G401 (cell line): ENCODE data around the gene MTMR6. TPM values are rescaled to one million over a fixed set of nuclear protein-coding genes. Genes with fewer than 3 reads are reported as not detected.

Experiments used
- DNase-seq: peaks from one replicate; pipeline ENCODE4 v3.0.0-alpha.2; 2015; ENCODE audit warnings: low spot score
- in situ Hi-C: cut with HindIII; loops from 2 replicates; pipeline ENCODE4 v1.10.0; 2016; ENCODE audit warnings: low sequenced_read_pairs, mixed read lengths
- total RNA-seq: library from RNA; depleted of rRNA; stranded (reverse); fragments of >200 nt; shearing (Covaris generic); gene quantifications from 2 replicates; pipeline ENCODE4 v1.2.3, GENCODE V29; 2014

The MTMR6 gene
- total RNA-seq, 1 experiment from 2014 or later, result 15.0 TPM

DNA sequence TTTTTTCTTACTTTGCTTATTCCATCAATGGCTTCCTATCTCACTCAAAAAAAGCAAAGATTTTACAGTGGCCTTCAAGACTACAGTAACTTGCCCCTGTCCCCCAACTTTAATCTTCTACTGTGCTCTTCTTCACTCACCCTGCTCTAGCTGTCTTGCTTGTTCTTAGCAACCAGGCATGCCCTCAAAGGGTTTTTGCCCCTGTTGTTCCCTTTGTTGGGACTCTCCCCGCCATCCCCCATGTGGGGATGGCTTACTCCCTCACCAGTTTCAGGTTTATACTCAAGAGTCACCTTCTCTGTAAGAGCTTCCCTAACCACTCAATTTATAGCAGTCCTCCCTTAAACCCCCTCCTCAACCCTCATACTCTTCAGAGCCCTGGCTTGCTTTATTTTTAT, 5.4 kb downstream of the MTMR6 start:
- no peak for DNase-seq
- in situ Hi-C loops, result no loop called here

DNA sequence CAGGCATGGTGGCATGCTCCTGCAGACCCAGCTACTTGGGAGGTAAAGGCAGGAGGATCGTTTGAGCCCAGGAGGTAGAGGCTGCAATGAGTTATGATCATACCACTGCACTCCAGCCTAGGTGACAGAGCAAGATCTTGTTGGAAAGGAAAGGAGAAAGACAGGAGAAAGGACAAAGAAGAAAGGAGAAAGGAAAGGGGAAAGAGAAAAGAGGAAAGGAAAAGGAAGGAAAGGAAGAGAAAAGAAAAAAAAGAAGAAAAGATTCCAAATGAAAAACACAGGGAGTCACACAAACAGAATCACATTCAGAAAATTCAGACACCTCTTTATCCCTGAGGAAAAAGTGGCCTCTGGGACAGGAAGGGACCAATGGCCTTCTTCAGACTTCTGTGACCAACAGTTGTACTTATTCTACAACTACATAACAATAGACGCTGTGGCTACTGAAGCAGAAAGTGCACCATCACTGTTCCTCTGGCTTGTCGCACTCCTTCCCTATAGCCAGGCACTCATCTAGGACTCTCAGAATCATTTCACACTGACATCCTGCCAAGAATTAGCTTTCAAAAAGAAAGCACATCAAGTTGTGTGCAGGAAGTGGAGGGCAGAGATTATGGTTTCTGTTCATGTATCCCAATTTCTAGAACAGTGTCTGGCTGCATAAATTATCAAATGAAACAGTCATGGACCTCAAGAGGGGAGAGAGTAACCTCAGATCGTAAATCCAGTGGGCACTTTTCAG, 5.9 kb downstream of the MTMR6 start:
- DNase-seq, result no peak
- in situ Hi-C loops, result no loop called here

DNA sequence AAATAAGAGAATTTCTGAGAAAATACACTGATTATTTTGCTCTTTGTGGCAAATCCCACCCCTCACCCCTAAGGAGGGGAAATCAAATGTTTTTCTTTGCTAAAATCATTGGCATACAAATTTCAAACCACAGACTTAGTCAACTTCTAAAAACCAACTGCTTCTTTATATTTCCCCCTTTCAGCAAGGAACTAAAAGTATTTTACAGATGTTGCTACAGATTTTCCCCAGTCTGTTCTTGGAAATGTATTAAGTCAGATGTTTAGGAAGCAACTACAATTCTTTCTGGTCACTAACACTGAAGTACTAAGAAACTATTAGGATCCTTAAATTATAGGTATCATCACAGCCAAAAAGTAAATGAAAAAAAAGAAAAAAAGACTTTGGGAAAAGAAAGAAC, 6.9 kb downstream of the MTMR6 start:
- DNase-seq, result no peak
- in situ Hi-C loops, result no loop called here

DNA sequence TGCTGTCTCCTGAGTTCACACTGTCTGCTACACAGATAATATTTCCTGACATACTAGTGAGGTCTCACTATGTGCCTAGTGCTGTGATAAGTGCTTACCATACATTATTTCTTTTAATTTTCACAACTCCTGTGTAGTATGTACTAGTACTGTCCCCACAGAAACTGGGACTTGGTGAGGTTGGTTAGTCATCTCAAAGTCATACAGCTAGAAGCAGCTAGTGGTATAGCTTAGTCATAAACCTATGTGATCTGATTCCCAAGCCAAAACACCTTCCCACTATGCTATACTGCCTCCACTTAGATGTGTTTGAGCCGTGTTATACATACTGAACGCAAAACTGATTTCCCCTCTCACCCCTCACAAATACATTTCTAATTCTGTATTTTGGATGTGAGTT, 10.5 kb downstream of the MTMR6 start:
- in situ Hi-C loops, result no loop called here
- DNase-seq, result no peak

DNA sequence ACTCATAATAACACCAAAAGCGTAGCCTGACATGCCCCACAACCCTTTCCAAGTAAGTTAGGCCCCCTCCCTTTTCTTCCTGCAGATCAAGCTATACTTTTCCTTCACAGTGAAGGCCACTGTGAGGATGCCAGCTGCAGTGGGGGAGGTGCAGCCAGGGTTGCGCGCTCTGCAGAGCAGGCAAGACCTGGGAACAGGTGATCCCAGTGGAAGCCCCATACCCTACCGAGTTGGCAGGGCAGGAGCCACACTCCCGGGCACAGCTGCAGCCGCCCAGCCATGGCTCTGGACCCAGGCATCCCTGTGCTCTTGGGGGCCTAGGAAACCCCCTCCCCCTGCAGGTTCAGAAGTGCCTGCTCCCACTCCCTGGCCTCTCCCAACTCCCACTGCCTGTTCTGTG, 18.7 kb downstream of the MTMR6 start:
- in situ Hi-C loops, result no loop called here

DNA sequence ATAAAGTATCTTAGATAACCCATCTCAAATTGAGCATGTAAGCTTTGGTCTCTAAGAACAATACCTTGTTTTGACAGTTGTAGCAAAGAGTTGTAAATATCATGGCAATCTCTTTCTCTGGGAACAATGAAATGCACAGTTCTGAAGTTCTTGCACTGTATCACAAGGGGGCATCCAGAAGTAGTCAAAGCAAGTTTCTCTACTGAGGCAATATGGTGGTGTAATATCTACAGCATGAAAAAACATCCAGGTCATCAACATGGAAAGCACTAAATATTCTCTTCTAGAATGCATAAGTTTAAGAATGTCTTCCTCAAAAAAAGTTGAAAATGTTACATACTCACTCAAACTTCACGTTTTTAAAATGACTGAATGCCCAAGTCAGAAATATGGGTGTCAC, 19.6 kb downstream of the MTMR6 start:
- in situ Hi-C loops, result no loop called here
- DNase-seq, result no peak

More for the DNA sequence above, 18.7 kb downstream of the MTMR6 start:
- no peak for DNase-seq

DNA sequence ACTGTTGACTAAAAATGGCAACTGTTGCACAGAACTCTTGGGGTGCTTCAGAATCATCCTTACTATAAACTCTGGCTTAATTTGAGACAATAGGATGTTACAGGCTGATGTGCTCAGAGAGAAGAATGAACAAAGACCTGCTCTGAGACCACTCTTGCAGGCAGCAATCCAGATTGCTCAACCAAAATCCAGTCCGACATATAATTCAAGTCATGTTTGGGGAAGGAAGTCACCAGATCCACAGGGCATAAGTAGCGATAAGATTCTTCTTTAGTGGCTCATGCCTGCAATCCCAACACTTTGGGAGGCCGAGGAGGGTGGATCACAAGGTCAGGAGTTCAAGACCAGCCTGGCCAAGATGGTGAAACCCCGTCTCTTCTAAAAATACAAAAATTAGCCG, 20.6 kb downstream of the MTMR6 start:
- no peak for DNase-seq
- in situ Hi-C loops, result no loop called here

DNA sequence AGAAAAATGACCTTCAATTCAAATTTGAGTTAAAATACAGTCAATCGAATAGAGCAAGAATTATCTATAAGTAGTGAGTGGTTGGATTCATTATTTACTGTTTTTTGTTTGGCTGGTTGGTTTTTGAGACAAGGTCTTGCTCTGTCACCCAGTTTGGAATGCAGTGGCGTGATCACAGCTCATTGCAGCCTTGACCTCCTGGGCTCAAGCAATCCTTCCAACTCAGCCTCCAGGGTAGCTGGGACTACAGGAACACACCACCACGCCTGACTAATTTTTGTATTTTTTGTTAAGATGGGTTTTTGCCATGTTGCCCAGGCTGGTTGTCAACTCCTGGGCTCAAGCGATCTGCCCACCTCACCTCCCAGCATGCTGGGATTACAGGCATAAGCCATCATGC, 25.0 kb downstream of the MTMR6 start:
- in situ Hi-C loops, result no loop called here
- no peak for DNase-seq

DNA sequence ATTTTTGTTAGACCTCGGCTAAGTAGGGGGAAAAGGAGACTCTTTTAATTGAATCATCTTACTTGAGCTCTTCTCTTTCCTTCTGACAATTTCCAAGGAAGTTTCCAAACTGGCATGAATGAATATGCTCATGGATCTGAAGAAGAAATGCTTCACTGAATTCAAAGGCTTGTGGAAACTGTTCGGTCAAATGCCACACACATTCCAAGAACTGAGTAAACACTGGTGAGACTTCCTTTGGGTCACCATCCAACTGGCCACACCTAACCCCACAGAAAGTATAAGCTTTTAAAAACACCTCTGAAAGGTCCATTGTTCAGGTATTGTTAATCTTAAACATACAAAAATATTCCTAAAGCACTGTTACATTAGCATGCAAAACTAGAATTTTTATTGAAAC, 33.6 kb downstream of the MTMR6 start:
- in situ Hi-C loops, result no loop called here
- DNase-seq, result no peak

DNA sequence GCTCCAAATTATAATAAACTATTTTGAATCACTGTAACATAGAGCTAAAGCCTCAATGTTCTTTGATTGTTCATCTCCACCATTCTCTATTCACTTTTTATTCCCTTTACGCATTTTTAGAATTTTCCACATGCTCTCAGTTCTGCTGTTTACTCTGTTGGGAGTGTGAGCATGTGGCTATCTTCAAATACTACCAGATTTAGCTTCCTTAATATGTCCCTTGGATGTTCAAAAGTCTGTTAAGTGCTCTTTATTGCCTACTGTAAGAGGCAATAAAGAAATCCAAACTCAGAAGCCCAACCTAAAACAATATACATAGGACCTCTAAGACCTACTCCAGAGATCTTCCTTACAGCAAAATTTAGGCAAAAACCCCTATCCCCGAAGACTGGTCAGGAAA, 34.5 kb downstream of the MTMR6 start:
- DNase-seq, result no peak
- in situ Hi-C loops, result no loop called here

DNA sequence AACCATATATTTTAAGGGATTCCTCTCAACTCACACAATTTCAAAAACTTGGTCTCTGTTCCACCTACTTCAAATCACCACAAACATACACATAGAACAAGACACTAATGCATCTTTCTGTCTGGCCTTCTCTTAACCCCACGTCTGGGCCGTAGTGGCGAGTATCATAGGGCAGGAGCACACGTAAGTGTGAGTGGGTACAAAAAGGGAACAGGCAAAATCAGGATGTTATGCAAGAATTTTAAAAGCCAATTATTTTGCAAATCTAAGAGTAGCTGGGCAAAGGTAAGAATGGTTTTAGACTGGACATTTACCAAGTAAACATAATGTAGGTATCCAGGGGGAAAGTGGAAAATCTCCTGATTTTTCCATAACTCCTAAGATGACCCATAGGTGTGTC, 35.1 kb downstream of the MTMR6 start:
- in situ Hi-C loops, result no loop called here

DNA sequence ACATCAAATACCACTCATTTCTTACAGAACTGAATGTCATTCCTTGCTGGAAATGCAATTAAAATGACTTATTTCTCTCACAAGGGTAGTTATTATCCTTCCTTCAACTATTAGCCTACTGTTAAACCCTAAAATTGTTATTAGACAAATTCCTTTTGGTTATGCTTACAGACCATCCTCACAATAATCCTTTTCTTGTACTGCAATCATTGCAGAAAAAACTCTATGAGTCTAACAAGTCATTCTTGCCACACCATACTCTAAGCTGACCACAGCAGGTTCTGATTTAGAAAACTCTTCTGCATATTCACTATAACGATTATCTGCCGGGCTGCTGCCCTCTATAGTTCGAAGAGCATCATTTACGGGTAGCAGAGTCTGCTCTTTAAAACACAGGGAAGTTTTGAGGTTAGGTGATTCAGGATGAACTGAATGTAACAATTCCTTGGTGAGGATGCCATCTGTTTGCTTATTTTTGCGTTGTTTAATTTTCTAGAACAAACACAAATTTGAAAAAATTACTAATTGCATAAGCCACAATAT, 38.2 kb downstream of the MTMR6 start:
- in situ Hi-C loops, result no loop called here
- DNase-seq, result peak; percentile 86

More for the DNA sequence above, 35.1 kb downstream of the MTMR6 start:
- DNase-seq, result no peak

DNA sequence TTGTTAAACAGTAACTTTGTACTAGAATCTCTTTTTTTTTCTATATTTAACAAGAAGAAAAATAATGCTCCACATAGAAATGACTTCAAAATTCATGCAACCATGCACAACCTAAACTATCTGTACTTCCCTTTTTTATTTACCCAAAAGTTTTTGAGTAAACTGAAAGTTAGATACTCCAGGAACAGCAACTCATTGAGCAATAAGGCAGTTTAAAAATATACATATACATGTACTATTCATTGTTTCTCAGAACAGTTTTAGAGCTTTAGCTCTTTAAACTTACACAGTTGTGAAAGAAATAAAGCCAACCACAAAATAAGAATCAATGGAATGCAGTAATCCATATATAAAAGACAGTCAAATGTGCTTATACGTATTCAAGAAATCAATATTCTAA, 39.2 kb downstream of the MTMR6 start:
- no peak for DNase-seq

DNA sequence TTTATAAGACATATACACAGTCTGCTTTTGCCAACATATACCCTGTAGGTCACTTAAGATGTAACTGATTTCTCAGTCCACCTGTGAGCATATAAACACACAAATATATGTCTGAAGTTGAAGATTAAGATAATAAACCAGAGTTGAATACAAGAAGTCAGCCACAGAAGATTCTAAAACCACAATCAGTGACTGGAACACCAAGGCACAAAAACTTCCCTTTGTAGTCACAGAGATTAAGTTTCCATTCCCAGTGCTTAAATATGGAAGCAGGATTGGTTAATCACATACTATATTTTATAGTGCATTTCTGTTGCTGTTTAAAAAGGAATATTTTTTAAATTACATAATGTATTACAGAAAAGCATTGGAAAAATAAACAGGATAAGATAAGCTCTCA, 39.9 kb downstream of the MTMR6 start:
- no peak for DNase-seq
- in situ Hi-C loops, result no loop called here

More for the DNA sequence above, 39.2 kb downstream of the MTMR6 start:
- in situ Hi-C loops, result no loop called here

DNA sequence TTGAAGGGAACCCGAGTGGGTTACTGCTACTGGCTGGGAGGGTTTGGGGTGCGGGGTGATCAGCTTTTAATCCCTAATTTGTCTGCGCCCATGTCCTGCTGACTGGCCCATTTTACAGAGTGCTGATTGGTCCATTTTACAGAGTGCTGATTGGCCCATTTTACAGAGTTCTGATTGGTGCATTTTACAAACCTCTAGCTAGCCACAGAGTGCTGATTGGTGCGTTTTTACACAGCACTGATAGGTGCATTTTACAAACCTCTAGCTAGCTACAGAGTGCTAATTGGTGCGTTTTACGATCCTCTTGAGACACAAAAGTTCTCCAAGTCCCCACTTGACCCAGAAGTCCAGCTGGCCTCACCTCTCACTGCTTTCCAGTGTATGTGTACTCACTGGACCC, 43.2 kb downstream of the MTMR6 start:
- in situ Hi-C loops, result no loop called here
- DNase-seq, result no peak

DNA sequence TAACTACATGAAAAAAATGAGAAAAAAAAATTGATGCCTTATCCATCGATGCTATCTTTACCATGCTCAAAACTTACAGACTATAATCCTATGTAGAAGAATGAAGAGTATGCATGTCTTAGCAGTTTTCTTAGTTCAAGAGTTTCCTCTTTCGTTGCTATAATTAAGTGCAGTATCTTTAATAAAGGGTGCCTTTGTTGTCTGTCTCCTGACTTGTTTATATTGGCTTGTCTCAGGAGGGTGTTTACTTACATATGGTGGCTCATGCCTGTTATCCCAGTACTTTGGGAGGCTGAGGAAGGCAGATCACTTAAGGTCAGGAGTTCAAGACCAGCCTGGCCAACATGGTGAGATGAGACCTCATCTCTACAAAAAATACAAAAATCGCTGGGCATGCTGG, 44.3 kb downstream of the MTMR6 start:
- DNase-seq, result no peak
- in situ Hi-C loops, result no loop called here

DNA sequence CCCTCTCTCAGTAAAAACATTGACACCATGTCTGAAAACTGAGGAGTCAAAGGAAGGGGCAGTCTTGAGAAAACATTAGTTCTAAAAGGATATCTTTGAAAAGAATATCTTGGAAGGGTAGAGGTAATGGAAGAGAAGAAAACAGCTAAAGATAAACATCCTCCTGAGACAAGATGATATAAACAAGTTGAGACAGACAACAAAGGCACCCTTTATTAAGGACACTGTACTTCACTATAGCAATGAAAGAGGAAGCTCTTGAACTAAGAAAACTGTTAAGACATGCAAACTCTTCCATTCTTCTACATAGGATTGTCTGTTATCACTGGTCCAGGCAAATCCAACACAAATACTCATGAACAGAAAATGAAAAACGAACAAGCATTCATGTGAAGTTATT, 46.3 kb downstream of the MTMR6 start:
- in situ Hi-C loops, result no loop called here
- no peak for DNase-seq

DNA sequence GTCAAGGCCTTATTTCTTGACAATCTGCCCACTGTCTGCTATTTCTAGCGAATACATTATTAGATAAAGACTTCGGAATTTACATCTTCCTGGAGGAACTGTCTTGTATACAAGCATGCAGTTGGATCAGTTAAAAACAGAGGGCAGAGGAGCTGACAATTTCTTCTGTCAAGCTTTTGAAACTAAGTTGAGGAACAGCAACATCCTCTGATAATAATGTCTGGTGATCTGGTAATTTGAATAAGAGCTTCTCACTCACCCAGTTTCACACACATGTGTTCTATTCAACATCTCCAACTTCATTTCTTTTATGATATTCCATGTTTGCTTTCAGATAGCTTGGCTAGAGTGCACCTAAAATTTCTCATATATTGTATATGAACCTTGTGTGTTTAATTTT, 50.2 kb downstream of the MTMR6 start:
- in situ Hi-C loops, result no loop called here
- no peak for DNase-seq

DNA sequence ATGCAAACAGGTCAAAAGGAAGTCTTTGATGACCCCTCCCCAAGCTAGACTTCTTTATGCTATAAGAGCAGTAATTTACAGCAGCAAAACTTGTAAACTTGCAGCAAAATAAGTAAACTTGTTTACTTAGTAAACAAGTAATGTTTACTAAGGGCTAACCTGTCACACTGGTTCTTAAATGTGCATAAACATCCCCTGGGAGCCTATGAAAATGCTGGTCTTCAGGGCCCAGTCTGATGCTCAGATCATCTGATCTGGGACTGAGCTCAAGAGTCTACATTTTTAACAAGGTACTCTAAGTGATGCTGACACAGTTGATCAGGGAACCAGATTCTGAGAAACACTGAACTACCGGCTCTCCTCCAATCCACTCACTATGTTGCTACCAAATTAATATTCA, 53.4 kb downstream of the MTMR6 start:
- in situ Hi-C loops, result no loop called here

DNA sequence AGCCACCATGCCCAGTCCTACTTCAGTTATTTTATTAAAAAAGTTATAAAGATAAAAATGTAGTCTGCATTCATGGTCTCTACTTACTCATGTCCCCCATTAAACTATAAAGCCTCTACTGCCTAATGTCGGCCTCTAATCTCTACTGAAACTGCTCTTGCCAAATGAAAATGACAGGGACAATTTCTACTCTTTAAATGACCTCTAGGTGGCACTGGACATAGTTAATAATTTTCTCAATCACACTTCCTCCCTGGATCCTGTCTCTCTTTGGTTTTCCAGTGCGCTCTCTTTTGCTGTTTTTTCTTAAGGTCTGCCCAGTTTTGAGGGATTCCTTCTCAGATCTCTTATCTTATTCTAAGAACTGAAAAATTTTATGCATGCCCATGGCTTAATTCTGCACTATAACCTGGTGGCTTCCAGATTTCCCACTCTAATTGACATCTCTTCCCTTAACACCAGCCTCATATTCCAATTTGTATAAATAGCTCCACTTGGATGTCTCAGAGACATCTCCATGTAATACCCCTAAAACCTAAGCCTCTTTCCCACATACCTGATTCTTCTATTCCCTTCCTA, 54.3 kb downstream of the MTMR6 start:
- in situ Hi-C loops, result no loop called here
- peak; percentile 69 for DNase-seq

More for the DNA sequence above, 53.4 kb downstream of the MTMR6 start:
- DNase-seq, result no peak

DNA sequence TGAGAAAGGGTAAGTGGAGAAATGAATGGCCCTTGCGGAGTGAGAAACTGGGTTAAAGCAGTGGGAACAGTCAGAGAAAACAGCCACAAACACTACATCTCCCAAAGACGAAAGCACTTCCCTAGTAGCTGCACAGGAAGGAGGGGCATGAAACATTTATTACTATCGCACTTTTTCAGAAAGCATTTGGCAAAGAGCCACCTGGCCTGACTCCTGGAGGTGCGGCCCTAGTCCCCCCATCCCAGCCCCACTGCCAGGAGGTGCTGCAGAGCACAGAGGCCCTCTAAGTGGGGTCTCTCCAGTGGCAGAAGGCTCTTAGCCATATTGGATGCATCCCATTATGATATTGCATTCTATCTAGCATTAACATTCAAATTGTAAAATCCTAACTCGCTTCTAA, 55.8 kb downstream of the MTMR6 start:
- in situ Hi-C loops, result no loop called here
- DNase-seq, result no peak
